SU-DHL-6 (cell line): ENCODE results near the gene HEMK1.

Source experiments
- H2AFZ ChIP-seq: fragments of 200-600 bp; sonication (generic); 2 replicates; pipeline ENCODE4 v1.6.1; 2014; ENCODE audit warnings: low read depth, mild to moderate bottlenecking, moderate library complexity, mixed read lengths, antibody characterized with exemption, low read length; ENCODE audit not compliant: severe bottlenecking
- H3F3A ChIP-seq: fragments of 200-600 bp; shearing (Covaris generic); 2 replicates; pipeline ENCODE4 v1.6.0; 2016; ENCODE audit warnings: antibody characterized with exemption, mild to moderate bottlenecking; ENCODE audit not compliant: insufficient read depth
- H3K27ac ChIP-seq: fragments of 200-600 bp; sonication (generic); 2 replicates; pipeline ENCODE4 v1.5.1; 2016; ENCODE audit warnings: low read depth, mild to moderate bottlenecking, low read length, moderate library complexity, mixed read lengths
- H3K27me3 ChIP-seq: fragments of 200-600 bp; sonication (generic), shearing (Covaris generic); 2 replicates; pipeline ENCODE4 v1.6.0; 2014; ENCODE audit warnings: mild to moderate bottlenecking, low read length
- H3K36me3 ChIP-seq: fragments of 200-600 bp; sonication (generic); 2 replicates; pipeline ENCODE4 v1.6.1; 2014; ENCODE audit warnings: mild to moderate bottlenecking, low read length, mixed read lengths
- H3K4me2 ChIP-seq: fragments of 300-600, 200-600 bp; shearing (Covaris generic), sonication (generic); 2 replicates; pipeline ENCODE4 v1.6.0; 2014; ENCODE audit warnings: low read length, low read depth, mild to moderate bottlenecking; ENCODE audit not compliant: poor library complexity, severe bottlenecking
- H3K4me3 ChIP-seq: fragments of 200-600 bp; sonication (generic); 2 replicates; pipeline ENCODE4 v1.5.1; 2014; ENCODE audit warnings: antibody characterized with exemption, low read length, mild to moderate bottlenecking, mixed read lengths; ENCODE audit not compliant: insufficient read depth, poor library complexity, severe bottlenecking
- H3K79me2 ChIP-seq: fragments of 200-600 bp; sonication (generic); 2 replicates; pipeline ENCODE4 v1.6.1; 2014; ENCODE audit warnings: mild to moderate bottlenecking, low read length, moderate library complexity; ENCODE audit not compliant: insufficient read depth
- H3K9ac ChIP-seq: fragments of 200-600 bp; sonication (generic); 2 replicates; pipeline ENCODE4 v1.7.0; 2014; ENCODE audit warnings: mild to moderate bottlenecking, low read length
- H3K9me2 ChIP-seq: fragments of 200-600 bp; sonication (generic); replicated peaks from 2 replicates; pipeline ENCODE4 v1.6.1; 2014; ENCODE audit warnings: low read length; ENCODE audit not compliant: insufficient read depth
- H3K9me3 ChIP-seq: fragments of 200-600 bp; sonication (generic); 2 replicates; pipeline ENCODE4 v1.6.1; 2014; ENCODE audit warnings: low read length, mixed read lengths; ENCODE audit not compliant: insufficient read depth
- H4K20me1 ChIP-seq: fragments of 200-600 bp; sonication (generic); 2 replicates; pipeline ENCODE4 v1.6.1; 2014; ENCODE audit warnings: low read depth, mild to moderate bottlenecking, antibody characterized with exemption, low read length, moderate library complexity, mixed read lengths
- EZH2phosphoT487 ChIP-seq: fragments of 200-600 bp; sonication (generic), shearing (Covaris generic); conservative IDR thresholded peaks from 2 replicates; pipeline ENCODE4 v1.6.1; 2018; ENCODE audit warnings: mild to moderate bottlenecking, antibody characterized with exemption, low read length, moderate library complexity, mixed read lengths
- TF ChIP-seq, protein P1 (sequence below): fragments of 200-600 bp; sonication (generic); IDR thresholded peaks from one replicate; pipeline ENCODE4 v1.5.1; 2017; ENCODE audit warnings: antibody characterized with exemption, mild to moderate bottlenecking, low read length, moderate library complexity; ENCODE audit not compliant: insufficient read depth, poor library complexity, severe bottlenecking

HEMK1 gene

DNA sequence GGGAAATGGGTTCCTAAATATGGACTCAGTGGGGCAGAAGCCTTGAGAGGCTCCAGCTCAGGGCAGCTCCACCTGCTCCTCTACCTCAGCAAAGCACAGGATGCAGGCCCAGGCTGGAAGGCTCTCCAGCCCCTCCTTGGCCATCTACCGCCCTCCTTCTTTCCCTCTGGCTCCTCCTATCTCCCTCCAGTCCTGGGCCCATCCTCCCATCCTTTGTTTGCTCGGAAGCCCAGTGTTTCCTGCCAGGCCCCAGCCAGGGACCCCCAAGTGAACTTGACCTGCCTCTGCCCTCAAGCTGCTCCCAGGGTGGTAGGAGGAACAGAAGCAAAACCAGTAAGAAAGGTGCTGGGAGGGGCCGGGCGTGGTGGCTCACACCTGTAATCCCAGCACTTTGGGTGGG is 67.7 kb downstream of the HEMK1 start:
- Histone ChIP-seq H4K20me1 (no peaks in the 10 kb centered on the region), H3K79me2 (no peaks in the 10 kb centered on the region)

DNA sequence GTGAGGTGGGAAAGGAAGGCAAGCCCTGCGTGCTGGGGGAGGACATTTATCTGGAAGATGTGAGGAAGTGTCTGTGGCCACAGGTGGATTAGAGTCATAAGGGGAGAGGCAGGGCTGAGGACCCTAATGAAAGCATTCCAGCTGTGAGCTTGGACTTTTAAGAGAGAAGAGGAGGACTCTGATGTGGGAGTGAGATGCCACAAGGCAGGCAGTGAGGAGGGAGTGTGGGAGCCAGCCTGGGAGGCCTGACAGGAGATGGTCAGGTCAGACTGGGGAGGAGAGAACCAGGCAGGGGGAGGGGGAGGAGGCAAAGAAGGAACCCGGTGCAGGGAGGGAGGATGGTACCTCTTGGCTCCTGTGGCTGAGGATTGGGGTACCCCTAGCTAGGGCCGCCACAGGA is 68.6 kb downstream of the HEMK1 start:
- Histone ChIP-seq H3K79me2 (no peaks in the 10 kb centered on the region), H3K9me3 (no peaks in the 10 kb centered on the region), H3F3A (no peaks in the 10 kb centered on the region), H2AFZ (no peak overlapping the region), H3K4me2 (no peak overlapping the region), H4K20me1 (no peaks in the 10 kb centered on the region), H3K27ac (no peak overlapping the region), H3K27me3 (no peaks in the 10 kb centered on the region), H3K36me3 (no peaks in the 10 kb centered on the region), H3K9ac (no peak overlapping the region), H3K9me2 (no peaks in the 10 kb centered on the region), H3K4me3 (no peak overlapping the region)
- TF ChIP-seq, protein P1, sequence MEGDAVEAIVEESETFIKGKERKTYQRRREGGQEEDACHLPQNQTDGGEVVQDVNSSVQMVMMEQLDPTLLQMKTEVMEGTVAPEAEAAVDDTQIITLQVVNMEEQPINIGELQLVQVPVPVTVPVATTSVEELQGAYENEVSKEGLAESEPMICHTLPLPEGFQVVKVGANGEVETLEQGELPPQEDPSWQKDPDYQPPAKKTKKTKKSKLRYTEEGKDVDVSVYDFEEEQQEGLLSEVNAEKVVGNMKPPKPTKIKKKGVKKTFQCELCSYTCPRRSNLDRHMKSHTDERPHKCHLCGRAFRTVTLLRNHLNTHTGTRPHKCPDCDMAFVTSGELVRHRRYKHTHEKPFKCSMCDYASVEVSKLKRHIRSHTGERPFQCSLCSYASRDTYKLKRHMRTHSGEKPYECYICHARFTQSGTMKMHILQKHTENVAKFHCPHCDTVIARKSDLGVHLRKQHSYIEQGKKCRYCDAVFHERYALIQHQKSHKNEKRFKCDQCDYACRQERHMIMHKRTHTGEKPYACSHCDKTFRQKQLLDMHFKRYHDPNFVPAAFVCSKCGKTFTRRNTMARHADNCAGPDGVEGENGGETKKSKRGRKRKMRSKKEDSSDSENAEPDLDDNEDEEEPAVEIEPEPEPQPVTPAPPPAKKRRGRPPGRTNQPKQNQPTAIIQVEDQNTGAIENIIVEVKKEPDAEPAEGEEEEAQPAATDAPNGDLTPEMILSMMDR: no peak
- TF ChIP-seq EZH2phosphoT487: no peak

More for the DNA sequence above, 67.7 kb downstream of the HEMK1 start:
- Histone ChIP-seq H3K9ac (no peak overlapping the region), H3K27ac (no peak overlapping the region), H3K4me3 (no peak overlapping the region), H3F3A (no peaks in the 10 kb centered on the region), H2AFZ (no peak overlapping the region), H3K36me3 (no peaks in the 10 kb centered on the region), H3K9me2 (no peaks in the 10 kb centered on the region), H3K9me3 (no peaks in the 10 kb centered on the region), H3K4me2 (no peak overlapping the region), H3K27me3 (no peaks in the 10 kb centered on the region)
- TF ChIP-seq, protein P1: no peak
- TF ChIP-seq EZH2phosphoT487: no peak

DNA sequence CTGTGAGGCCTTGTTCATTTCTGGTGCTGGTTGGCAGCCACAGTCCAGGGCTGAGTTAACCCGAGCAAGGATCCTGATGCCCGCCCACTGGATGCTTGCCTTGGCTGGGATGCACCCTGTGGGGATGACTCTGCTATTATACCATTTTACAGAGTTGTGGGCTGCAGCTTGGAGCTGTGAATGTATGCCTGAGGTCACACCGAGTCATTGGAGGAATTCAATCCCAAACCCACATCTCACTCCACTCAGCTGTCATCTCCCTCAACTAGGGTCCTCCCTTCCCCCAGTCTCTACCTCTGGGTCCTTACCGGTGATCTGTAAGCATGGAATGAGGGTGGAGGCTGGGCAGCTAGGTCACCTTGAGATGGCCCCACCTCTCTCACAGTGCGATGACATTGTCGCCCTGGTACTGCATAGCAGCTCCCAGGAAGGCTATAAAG is 69.8 kb downstream of the HEMK1 start:
- Histone ChIP-seq H3K27ac (no peak overlapping the region), H3K9me3 (no peaks in the 10 kb centered on the region), H3K9ac (no peak overlapping the region), H3K36me3 (no peaks in the 10 kb centered on the region), H3F3A (no peaks in the 10 kb centered on the region), H2AFZ (no peak overlapping the region), H3K9me2 (no peaks in the 10 kb centered on the region), H3K79me2 (no peaks in the 10 kb centered on the region), H3K4me2 (no peak overlapping the region), H3K4me3 (no peak overlapping the region), H3K27me3 (no peaks in the 10 kb centered on the region), H4K20me1 (no peaks in the 10 kb centered on the region)
- no peak for TF ChIP-seq EZH2phosphoT487
- TF ChIP-seq, protein P1: no peak

DNA sequence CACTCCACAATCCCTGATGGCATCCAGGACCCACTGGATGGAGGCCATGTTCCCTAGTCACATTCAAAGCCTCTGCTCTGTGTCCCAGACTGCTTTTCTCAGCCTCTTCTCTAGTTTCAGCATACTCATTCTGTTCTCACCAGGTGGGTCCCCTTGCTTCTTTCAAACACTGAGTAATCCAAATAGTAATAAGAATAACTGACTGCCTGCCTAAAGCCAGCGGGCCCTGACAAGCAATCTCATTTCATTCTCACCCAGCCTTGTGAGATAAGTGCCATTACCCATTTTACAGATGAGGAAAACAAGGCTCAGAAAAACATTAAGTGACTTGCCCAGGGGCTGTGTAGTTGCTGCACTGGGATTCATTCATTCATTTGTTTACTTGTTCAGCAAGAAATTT is 73.1 kb downstream of the HEMK1 start:
- Histone ChIP-seq H3K79me2 (no peaks in the 10 kb centered on the region), H3F3A (no peaks in the 10 kb centered on the region), H3K4me2 (no peak overlapping the region), H4K20me1 (no peaks in the 10 kb centered on the region), H3K9me2 (no peaks in the 10 kb centered on the region), H2AFZ (no peak overlapping the region), H3K9ac (no peak overlapping the region), H3K9me3 (no peaks in the 10 kb centered on the region), H3K4me3 (no peak overlapping the region), H3K27me3 (no peaks in the 10 kb centered on the region), H3K27ac (no peak overlapping the region), H3K36me3 (no peaks in the 10 kb centered on the region)
- TF ChIP-seq, protein P1: no peak
- TF ChIP-seq EZH2phosphoT487: no peak
